K562 (cell line): ENCODE measurements around the gene ZNF609. TPM values are rescaled to one million over a fixed set of nuclear protein-coding genes. Genes with fewer than 3 reads are reported as not detected.

Source experiments
- ATAC-seq: fragments of 200-7000 bp; cut with Tn5 transposase; 3 replicates; pipeline ENCODE4 v1.9.1; 2020; ENCODE audit warnings: moderate library complexity
- BruUV-seq: library from RNA; stranded (reverse); fragments of 400-500 nt; replicated peaks from 2 replicates; lab custom pipeline; 2021; lab: Mats Ljungman, UMichigan
- CTCF ChIA-PET: fragments of 300-600 bp; formaldehyde crosslinking; extraction: SDS; loops from one replicate; lab custom pipeline; 2021; ENCODE audit warnings: low intra/inter-chr PET ratio; lab: Yijun Ruan, JAX
- POLR2A ChIA-PET: fragments of 300-600, 350-650 bp; sonication (Branson Sonifier 250); formaldehyde crosslinking; extraction: SDS; loops from one replicate; lab custom pipeline; 2021; ENCODE audit warnings: antibody characterized with exemption, inconsistent platforms; lab: Yijun Ruan, JAX
- DNase-seq, 4 experiments: peaks; one replicate each; pipeline versions ENCODE4 v3.0.0 to v3.0.0-alpha.2; 2011 to 2018; ENCODE audit warnings: low spot score in 3 of 4, mixed read lengths in 3 of 4; ENCODE audit errors: extremely low read depth in 1 of 4
- FAIRE-seq: peaks from 2 replicates; lab custom pipeline; 2011; peaks lifted over from hg19 to GRCh38; lab: Jason Lieb, UNC
- H2AFZ ChIP-seq: 2 replicates; pipeline ENCODE4 v1.6.0; 2011; ENCODE audit warnings: low read depth, low read length, control low read depth, inconsistent platforms
- H3K27ac ChIP-seq: fragments of 200-600 bp; 3 replicates; pipeline ENCODE4 v1.8.0; 2011; ENCODE audit warnings: low read depth, mild to moderate bottlenecking, control low read depth, inconsistent platforms, low read length, moderate library complexity, mixed read lengths; ENCODE audit errors: extremely low read depth
- H3K27me3 ChIP-seq, 2 experiments: fragments of 300-600 bp in 1 of 2; 2 replicates in 1 of 2; 3 replicates in 1 of 2; pipeline versions ENCODE4 v1.6.0 to v1.8.0; 2011; ENCODE audit warnings: inconsistent platforms in 2 of 2, low read length in 2 of 2, mild to moderate bottlenecking in 1 of 2, mixed read lengths in 1 of 2, moderate library complexity in 1 of 2; ENCODE audit not compliant: control insufficient read depth in 2 of 2, insufficient read depth in 2 of 2
- H3K36me3 ChIP-seq: fragments of 300-600 bp; 3 replicates; pipeline ENCODE4 v1.8.0; 2011; ENCODE audit warnings: mild to moderate bottlenecking, low read length, inconsistent platforms; ENCODE audit not compliant: control insufficient read depth, insufficient read depth
- H3K4me1 ChIP-seq, 2 experiments: fragments of 200-600 bp in 1 of 2; replicated peaks in 1 of 2; 2 replicates in 1 of 2; 3 replicates in 1 of 2; pipeline versions ENCODE4 v1.5.1 to v1.8.0; 2011; ENCODE audit warnings: inconsistent platforms in 2 of 2, low read length in 2 of 2, mild to moderate bottlenecking in 1 of 2, mixed read lengths in 1 of 2, moderate library complexity in 1 of 2; ENCODE audit not compliant: control insufficient read depth in 2 of 2, insufficient read depth in 2 of 2
- H3K4me2 ChIP-seq: 2 replicates; pipeline ENCODE4 v1.6.1; 2011; ENCODE audit warnings: low read length, control low read depth, inconsistent platforms, mixed read lengths; ENCODE audit not compliant: insufficient read depth
- H3K4me3 ChIP-seq: fragments of 200-600 bp; sonication (generic), shearing (Covaris generic); 2 replicates; pipeline ENCODE4 v1.5.1; 2016; ENCODE audit warnings: control low read depth, inconsistent platforms
- H3K79me2 ChIP-seq: fragments of 200-600 bp; 3 replicates; pipeline ENCODE4 v1.8.0; 2011; ENCODE audit warnings: low read length, inconsistent platforms; ENCODE audit not compliant: control insufficient read depth, insufficient read depth
- H3K9ac ChIP-seq, 2 experiments: 2 replicates each; pipeline versions ENCODE4 v1.6.0 to v1.6.1; 2011; ENCODE audit warnings: low read depth in 2 of 2, low read length in 2 of 2, control low read depth in 1 of 2, inconsistent platforms in 1 of 2, mild to moderate bottlenecking in 1 of 2, mixed read lengths in 1 of 2; ENCODE audit not compliant: insufficient read depth in 1 of 2
- H3K9me1 ChIP-seq: one replicate; pipeline ENCODE4 v1.6.0; 2011; ENCODE audit warnings: inconsistent platforms, mild to moderate bottlenecking, low read length, moderate library complexity; ENCODE audit not compliant: control insufficient read depth, insufficient read depth
- H3K9me3 ChIP-seq: replicated peaks from 2 replicates; pipeline ENCODE4 v1.5.1; 2011; ENCODE audit warnings: low read depth, low read length, inconsistent platforms; ENCODE audit not compliant: control insufficient read depth, insufficient read depth
- H4K20me1 ChIP-seq: replicated peaks from 2 replicates; pipeline ENCODE4 v1.6.1; 2011; ENCODE audit warnings: low read length, inconsistent platforms, mixed read lengths; ENCODE audit not compliant: control insufficient read depth, insufficient read depth
- CC2D1A ChIP-seq: fragments of 450-650 bp; IDR thresholded peaks from 2 replicates; pipeline ENCODE4 v1.6.1; 2017; ENCODE audit warnings: mild to moderate bottlenecking
- CEBPZ ChIP-seq: fragments of 150-350 bp; IDR thresholded peaks from 2 replicates; pipeline ENCODE4 v1.6.1; 2014; ENCODE audit warnings: low read depth, mild to moderate bottlenecking, low read length, borderline replicate concordance
- ELK1 ChIP-seq: sonication (generic); formaldehyde crosslinking; IDR thresholded peaks from 2 replicates; pipeline ENCODE4 v1.8.1; 2022; ENCODE audit warnings: missing genetic modification reagents
- EP400 ChIP-seq: fragments of 450-650 bp; IDR thresholded peaks from 2 replicates; pipeline ENCODE4 v1.6.1; 2017; ENCODE audit warnings: antibody characterized with exemption, mild to moderate bottlenecking, moderate library complexity
- FOXO4 ChIP-seq: fragments of 450-650 bp; formaldehyde crosslinking; IDR thresholded peaks from 2 replicates; pipeline ENCODE4 v1.4.0; 2020; ENCODE audit warnings: mild to moderate bottlenecking, moderate library complexity
- MAFK ChIP-seq: IDR thresholded peaks from 2 replicates; pipeline ENCODE4 v1.6.1; 2011; ENCODE audit warnings: low read length, improper control_type of control experiment
- MBD2 ChIP-seq: sonication (generic); IDR thresholded peaks from 2 replicates; pipeline ENCODE4 v1.6.1; 2016; ENCODE audit warnings: low read depth, borderline replicate concordance
- NRF1 ChIP-seq, 2 experiments: fragments of 450-650 bp; IDR thresholded peaks in 1 of 2; conservative IDR thresholded peaks in 1 of 2; 2 replicates each; pipeline ENCODE4 v1.6.1; 2014; ENCODE audit warnings: mild to moderate bottlenecking in 2 of 2
- PCBP1 ChIP-seq: fragments of 200-400 bp; formaldehyde crosslinking; IDR thresholded peaks from 2 replicates; pipeline ENCODE4 v1.6.1; 2018; ENCODE audit warnings: mild to moderate bottlenecking, low read depth, low read length; ENCODE audit not compliant: poor library complexity, severe bottlenecking
- SMARCC2 ChIP-seq: fragments of 450-650 bp; IDR thresholded peaks from 2 replicates; pipeline ENCODE4 v1.6.1; 2017; ENCODE audit warnings: antibody characterized with exemption, moderate library complexity, mild to moderate bottlenecking, low read depth
- SRF ChIP-seq, 2 experiments: fragments of 250-450, 450-650 bp in 1 of 2; sonication (Bioruptor Pico) in 1 of 2; sonication (generic) in 1 of 2; formaldehyde crosslinking; IDR thresholded peaks; 2 replicates each; pipeline versions ENCODE4 v1.5.0 to v1.5.1; 2020 to 2022; ENCODE audit warnings: mild to moderate bottlenecking in 1 of 2, missing genetic modification reagents in 1 of 2
- TCF15 ChIP-seq: fragments of 250-450 bp; sonication (Bioruptor Pico); IDR thresholded peaks from 2 replicates; pipeline ENCODE4 v1.8.0; 2022; ENCODE audit warnings: moderate library complexity, mild to moderate bottlenecking, inconsistent platforms
- TCFL5 ChIP-seq: fragments of 250-450 bp; sonication (Bioruptor Pico); conservative IDR thresholded peaks from 2 replicates; pipeline ENCODE4 v1.6.1; 2021; ENCODE audit warnings: mild to moderate bottlenecking, moderate library complexity, matching md5 sums
- ZNF133 ChIP-seq: fragments of 250-450 bp; sonication (Bioruptor Pico); IDR thresholded peaks from 2 replicates; pipeline ENCODE4 v1.4.0; 2020; ENCODE audit warnings: mild to moderate bottlenecking
- ZNF140 ChIP-seq: fragments of 250-450 bp; sonication (Bioruptor Pico); IDR thresholded peaks from 2 replicates; pipeline ENCODE4 v1.8.0; 2021; ENCODE audit warnings: moderate library complexity, mild to moderate bottlenecking, inconsistent platforms
- ZNF830 ChIP-seq: fragments of 250-450 bp; sonication (Bioruptor Pico); IDR thresholded peaks from 2 replicates; pipeline ENCODE4 v1.5.0; 2021; ENCODE audit warnings: mild to moderate bottlenecking
- WGBS: fragments of 100-300 bp; shearing (Covaris generic); methylation state at CpG from one replicate; pipeline ENCODE4 v1.1.6; 2016; ENCODE audit warnings: low coverage, mixed read lengths; ENCODE audit not compliant: insufficient coverage; ENCODE audit errors: missing lambda C conversion rate; 5-methylcytosine and 5-hydroxymethylcytosine counted together
- in situ Hi-C: fragments of 300-500 bp; cut with MboI; formaldehyde crosslinking; loops from 4 replicates; pipeline ENCODE4 v1.15.0; 2018; ENCODE audit warnings: inconsistent platforms, mixed read lengths
- intact Hi-C: fragments of 100-400 bp; cut with micrococcal nuclease; formaldehyde crosslinking; loops from 2 replicates; pipeline ENCODE4 v1.14.2; 2022
- polyA plus RNA-seq, 8 experiments: library from polyadenylated mRNA; depleted of rRNA in 4 of 8; stranded (reverse) in 5 of 8; unstranded in 3 of 8; fragments of >200 nt; fragmentation: Nextera tagmentation in 2 of 8; fragmentation: Illumina TruSeq in 1 of 8; extraction: Ambion mirVana in 2 of 8; extraction: Trizol in 1 of 8; gene quantifications; 2 replicates each; pipeline versions ENCODE4 v1.2.1 to v1.2.3, GENCODE V29; 2011 to 2014; ENCODE audit warnings: inconsistent platforms in 1 of 8, missing spikeins in 1 of 8
- total RNA-seq, 7 experiments: library from RNA; depleted of rRNA in 6 of 7; stranded (reverse); fragments of >200 nt in 6 of 7; fragmentation: Illumina TruSeq in 2 of 7; extraction: Trizol in 2 of 7; gene quantifications; 2 replicates each; pipeline versions ENCODE4 v1.2.1 to v1.2.3, GENCODE V29; 2011 to 2021; ENCODE audit warnings: low replicate concordance in 1 of 7

Gene ZNF609
- total and polyA plus RNA-seq, 9 of the 15 experiments (the other 6 are each of a cell fraction or from before 2014, with no cell fraction given), result 3.0 to 38.7 (median 17.8) TPM

GRCh38 chr15:64586984-64587383 lies 126.6 kb downstream of the ZNF609 start:
- FAIRE-seq, result no peak
- Histone ChIP-seq H3K36me3 (peaks cover 4% of the 10 kb centered on the region; the same call in 1 of the 3 replicates), H4K20me1 (no peaks in the 10 kb centered on the region; the same call in 1 of the 2 replicates), H3K27ac (no peak overlapping the region)
- WGBS, result 80% methylated on average over 4 of the region's 4 CpGs
- TF ChIP-seq SRF (CRISPR knock-in tag; IDR thresholded peaks at IDR 0.05) (no peak), PCBP1 (no peak), TCFL5 (CRISPR knock-in tag) (no peak), TCF15 (CRISPR knock-in tag) (no peak), CEBPZ (no peak), ZNF830 (CRISPR knock-in tag) (no peak), ZNF133 (CRISPR knock-in tag) (no peak), MAFK (no peak), EP400 (no peak), SMARCC2 (no peak), FOXO4 (CRISPR knock-in tag) (no peak), MBD2 (no peak), CC2D1A (no peak), ELK1 (no peak), NRF1 (conservative IDR thresholded peaks at IDR 0.05 in 1 of 2, IDR thresholded peaks at IDR 0.05 in 1 of 2) (no peak), ZNF140 (CRISPR knock-in tag) (no peak)
- TF ChIP-seq, all 486 proteins: peak for 0
- peaks cover 83% of the 10 kb centered on the region for H3K79me2 ChIP-seq
- intact Hi-C loops, result no loop called here
- no peak overlapping the region for H3K4me3 ChIP-seq
- no peak for ATAC-seq
- in situ Hi-C loops, result no loop called here
- no TSS peak for BruUV-seq
- no peak overlapping the region for H2AFZ ChIP-seq
- H3K27me3 ChIP-seq, result no peaks in the 10 kb centered on the region
- peaks cover 12 to 16% of the 10 kb centered on the region in 2 experiments for H3K4me1 ChIP-seq
- DNase-seq, result no peak
- no peaks in the 10 kb centered on the region for H3K9me1 ChIP-seq
- ChIA-PET POLR2A (interaction anchor here (1.9 kb wide), 1 partner anchor 10 kb away, joined by 13 read pairs; no protein-coding TSS in a partner anchor), CTCF (no interaction called here)
- H3K4me2 ChIP-seq, result no peak overlapping the region
- H3K9me3 ChIP-seq, result no peaks in the 10 kb centered on the region
- H3K9ac ChIP-seq, result no peak overlapping the region
